ENCODE data around the gene ZNF418.
A peak's percentile ranks its signal among the peaks of the same experiment; 100 is the strongest.

GRCh38 chr19:57903618-57904184, 31.5 kb downstream of the ZNF418 start:
- TF ChIP-seq CTCF (IDR thresholded peaks at IDR 0.05), result peak; percentile 21; the same call in 1 of the 2 replicates
- TF ChIP-seq ZFX (IDR thresholded peaks at IDR 0.05; ENCODE audit: borderline replicate concordance), result no peak
